Astrocyte of the cerebellum (primary cell): Measurements from ENCODE around the gene RAPSN.

Source experiments
- DNase-seq: peaks from one replicate; pipeline ENCODE4 v3.0.0-alpha.2; 2011; ENCODE audit warnings: low read depth
- H3K4me3 ChIP-seq: 2 replicates; pipeline ENCODE4 v1.5.1; 2011; ENCODE audit warnings: mild to moderate bottlenecking, low read depth, low read length, moderate library complexity
- in situ Hi-C: cut with HindIII; loops from 2 replicates; pipeline ENCODE4 v1.10.0; 2017; ENCODE audit warnings: low sequenced_read_pairs
- TF ChIP-seq, protein P1 (sequence below): IDR thresholded peaks from 2 replicates; pipeline ENCODE4 v1.5.1; 2012; ENCODE audit warnings: low read length, low read depth, moderate library complexity, mild to moderate bottlenecking; ENCODE audit errors: missing control alignments

RAPSN gene

DNA sequence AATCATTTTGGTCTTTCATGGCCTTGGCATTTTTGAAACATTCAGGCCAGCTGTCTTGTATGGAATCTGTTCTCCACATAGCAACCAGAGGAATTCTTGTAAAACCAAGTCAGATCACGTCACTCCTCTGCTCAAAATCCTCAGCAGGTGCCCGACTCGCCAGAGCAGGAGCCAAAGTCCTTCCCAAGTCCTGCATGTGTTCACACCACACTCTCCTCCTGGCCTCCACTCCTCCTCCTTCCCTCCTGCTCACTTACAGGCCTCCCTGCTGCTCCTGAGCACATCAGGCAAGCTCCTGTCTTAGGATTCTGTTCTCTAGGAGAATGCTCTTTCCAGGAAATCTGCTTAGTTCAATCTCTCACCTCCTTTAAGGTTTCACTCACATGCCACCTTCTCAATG is 15.8 kb downstream of the RAPSN start:
- no peak overlapping the region for H3K4me3 ChIP-seq
- DNase-seq, result no peak
- in situ Hi-C loops, result no loop called here

GRCh38 chr11:47431356-47432083 is 17.4 kb downstream of the RAPSN start:
- TF ChIP-seq, protein P1, sequence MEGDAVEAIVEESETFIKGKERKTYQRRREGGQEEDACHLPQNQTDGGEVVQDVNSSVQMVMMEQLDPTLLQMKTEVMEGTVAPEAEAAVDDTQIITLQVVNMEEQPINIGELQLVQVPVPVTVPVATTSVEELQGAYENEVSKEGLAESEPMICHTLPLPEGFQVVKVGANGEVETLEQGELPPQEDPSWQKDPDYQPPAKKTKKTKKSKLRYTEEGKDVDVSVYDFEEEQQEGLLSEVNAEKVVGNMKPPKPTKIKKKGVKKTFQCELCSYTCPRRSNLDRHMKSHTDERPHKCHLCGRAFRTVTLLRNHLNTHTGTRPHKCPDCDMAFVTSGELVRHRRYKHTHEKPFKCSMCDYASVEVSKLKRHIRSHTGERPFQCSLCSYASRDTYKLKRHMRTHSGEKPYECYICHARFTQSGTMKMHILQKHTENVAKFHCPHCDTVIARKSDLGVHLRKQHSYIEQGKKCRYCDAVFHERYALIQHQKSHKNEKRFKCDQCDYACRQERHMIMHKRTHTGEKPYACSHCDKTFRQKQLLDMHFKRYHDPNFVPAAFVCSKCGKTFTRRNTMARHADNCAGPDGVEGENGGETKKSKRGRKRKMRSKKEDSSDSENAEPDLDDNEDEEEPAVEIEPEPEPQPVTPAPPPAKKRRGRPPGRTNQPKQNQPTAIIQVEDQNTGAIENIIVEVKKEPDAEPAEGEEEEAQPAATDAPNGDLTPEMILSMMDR, result no peak
- DNase-seq, result no peak
- no peak overlapping the region for H3K4me3 ChIP-seq
- in situ Hi-C loops, result no loop called here

More for the DNA sequence above, 15.8 kb downstream of the RAPSN start:
- TF ChIP-seq, protein P1, result no peak

DNA sequence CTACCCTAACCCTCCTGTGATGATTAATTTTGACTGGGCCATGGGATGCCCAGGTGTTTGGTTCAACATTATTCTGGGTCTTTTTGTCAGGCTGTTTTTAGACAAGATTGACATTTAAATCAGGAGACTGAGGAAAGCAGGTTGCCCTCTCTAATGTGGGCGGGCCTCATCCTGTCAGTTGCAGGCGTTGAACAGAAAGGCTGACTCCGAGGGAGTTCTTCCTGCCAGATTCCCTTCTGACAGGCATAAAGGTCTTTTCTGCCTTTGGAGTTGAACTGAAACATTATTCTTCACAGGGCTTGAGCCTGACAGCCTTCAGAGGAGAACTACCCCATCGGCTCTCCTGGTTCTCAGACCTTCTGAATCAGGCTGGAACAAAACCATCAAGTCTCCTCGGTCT is 18.4 kb downstream of the RAPSN start:
- in situ Hi-C loops, result no loop called here
- no peak for DNase-seq
- H3K4me3 ChIP-seq, result no peak overlapping the region
- TF ChIP-seq, protein P1, result no peak

GRCh38 chr11:47426062-47426956 is 22.6 kb downstream of the RAPSN start, which contains the start of gene PSMC3:
TSS of gene PSMC3 (minus strand) at chr11:47426439. CDS start at chr11:47426279, 160 bp downstream.
- DNase-seq, result peak; percentile 93
- TF ChIP-seq, protein P1, result no peak
- peak within 1 kb of the TSS; percentile 97 for H3K4me3 ChIP-seq
- in situ Hi-C loops, result no loop called here

GRCh38 chr11:47425611-47426010 is 23.3 kb downstream of the RAPSN start:
- TF ChIP-seq, protein P1, result no peak
- DNase-seq, result no peak
- in situ Hi-C loops, result no loop called here
- H3K4me3 ChIP-seq, result peak overlapping the region; percentile 97

DNA sequence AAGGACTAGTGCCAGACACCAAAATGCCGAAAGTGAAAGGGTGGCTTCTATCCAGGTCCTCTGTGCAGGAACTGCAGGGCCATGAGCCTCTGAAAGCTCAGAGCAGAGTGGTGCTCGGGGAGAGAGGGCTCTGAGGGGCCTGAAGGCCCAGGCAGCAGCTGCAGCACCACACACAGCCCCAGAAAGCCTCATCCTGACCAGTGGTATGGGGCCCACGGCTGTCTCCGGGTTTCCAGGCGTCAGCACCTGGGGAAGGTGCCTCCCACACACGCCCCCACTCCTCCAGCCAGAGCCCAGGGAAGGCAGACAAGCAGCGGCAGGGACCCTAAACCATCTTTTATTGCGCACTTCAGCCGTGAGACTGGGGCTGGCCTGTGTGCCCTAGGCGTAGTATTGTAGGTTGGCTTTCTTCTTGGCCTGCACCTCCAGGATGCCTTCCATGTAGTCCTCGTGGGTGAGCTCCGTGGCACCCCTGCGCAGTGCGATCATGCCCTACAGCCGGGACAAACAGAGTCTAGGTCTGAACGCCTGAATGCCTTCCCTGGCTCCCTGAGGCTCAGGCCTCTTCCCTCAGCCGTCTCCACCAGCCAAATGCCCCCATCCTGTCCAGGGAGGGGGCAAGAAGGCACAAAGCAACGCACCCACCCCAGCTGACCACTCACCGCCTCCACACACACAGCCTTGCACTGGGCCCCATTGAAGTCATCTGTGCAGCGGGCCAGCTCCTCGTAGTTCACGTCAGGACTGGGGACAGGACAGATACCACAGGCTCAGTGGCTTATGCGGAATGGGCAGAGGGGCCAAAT is 30.3 kb downstream of the RAPSN start:
- TF ChIP-seq, protein P1, result no peak
- in situ Hi-C loops, result no loop called here
- no peak overlapping the region for H3K4me3 ChIP-seq
- no peak for DNase-seq
